ENCODE measurements around the gene HDGF.
A peak's percentile ranks its signal among the peaks of the same experiment; 100 is the strongest.
"Not testable (repeated sequence)": the region's sequence is repeated elsewhere in the genome, so short reads cannot be mapped to it uniquely, and the experiment has no call there.

The HDGF gene

DNA sequence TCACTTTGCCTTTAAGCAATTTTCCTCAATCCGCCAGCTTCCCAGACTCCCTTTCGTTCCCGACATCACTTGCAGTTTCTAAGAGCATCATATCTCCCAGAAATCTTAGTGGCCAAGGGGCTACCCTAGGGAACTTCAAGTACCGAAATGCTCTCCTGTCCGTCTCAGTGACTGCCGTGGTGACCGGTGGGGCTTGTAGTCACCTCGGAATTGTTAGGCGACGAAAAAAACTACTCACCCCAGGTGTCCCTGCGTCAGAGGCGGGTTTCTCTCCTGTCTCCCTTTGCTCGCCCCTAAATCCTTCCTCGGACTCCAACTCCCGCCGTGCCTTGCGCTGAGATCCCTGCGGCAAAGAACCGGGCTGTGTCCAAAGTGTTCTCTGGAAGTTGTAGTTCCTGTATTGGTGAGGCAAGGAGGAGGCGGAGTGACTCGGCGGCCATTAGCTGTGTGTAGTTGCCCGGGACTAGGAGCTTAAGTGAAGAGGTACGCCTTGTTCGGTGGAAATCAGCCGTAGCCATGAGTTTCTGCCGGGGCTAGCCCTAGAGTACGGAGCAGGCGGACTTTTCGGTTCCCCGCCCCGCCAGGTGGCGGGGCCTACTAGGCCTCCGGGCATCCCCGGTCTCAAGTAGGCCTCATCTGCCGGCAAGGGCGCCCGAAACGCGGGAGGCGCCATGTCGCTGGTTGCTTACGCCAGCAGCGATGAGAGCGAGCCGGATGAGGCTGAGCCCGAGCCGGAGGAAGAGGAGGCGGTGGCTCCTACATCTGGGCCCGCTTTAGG lies 15.8 kb upstream of the HDGF start, which contains the start of gene PRCC:
Gene PRCC, plus strand, starts transcription at position 435 of the 778 bp plus-strand sequence. Its CDS starts 237 bp downstream, at position 672.
- DNase-seq (ENCODE audit: low read depth) = peak; percentile 99

DNA sequence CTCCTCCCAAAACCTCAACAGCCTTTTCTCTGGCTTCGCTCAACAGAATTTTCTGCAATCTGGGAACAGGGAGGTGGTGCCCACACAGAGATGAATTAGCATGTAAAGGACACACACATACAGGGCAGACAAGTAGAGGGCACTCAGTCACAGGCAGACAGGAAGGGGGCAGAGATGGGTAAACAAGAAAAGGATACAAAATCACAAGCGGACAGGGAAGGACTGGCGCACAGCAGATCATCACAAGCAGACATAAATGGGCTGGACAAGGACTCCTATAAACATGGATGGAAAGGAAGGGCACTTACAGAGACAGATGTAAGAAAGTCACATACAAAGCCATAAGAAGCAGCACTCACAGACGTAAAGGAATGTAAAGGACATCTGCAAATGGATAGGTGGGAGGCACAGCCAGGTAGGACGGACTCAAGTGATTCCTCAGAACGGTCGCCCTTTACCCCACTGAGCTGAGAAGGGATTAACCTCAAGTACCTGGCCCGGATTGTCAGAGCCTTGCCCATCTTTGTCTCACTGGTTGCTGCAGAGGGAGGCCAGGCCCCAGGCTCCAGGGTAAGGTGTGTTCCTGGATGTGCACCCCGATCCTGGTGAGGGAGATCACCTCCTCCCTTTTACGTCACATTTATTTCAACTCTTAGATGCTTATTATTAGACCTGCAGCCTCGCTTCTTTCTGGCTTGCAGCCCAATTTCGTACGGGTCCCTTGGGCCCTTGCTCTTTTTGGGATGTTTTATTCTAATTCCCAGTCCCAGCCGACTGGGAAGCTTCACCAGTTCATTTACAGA lies 15.0 kb upstream of the HDGF start:
- peak; percentile 24 for DNase-seq (ENCODE audit: low read depth)

- DNase-seq (ENCODE audit: low read depth) = no peak
Observed at GRCh38 chr1:156765666-156766065, 14.2 kb upstream of the HDGF start.

GRCh38 chr1:156765136-156765535 lies 13.7 kb upstream of the HDGF start:
- not testable (repeated sequence) for DNase-seq (ENCODE audit: low read depth)

DNA sequence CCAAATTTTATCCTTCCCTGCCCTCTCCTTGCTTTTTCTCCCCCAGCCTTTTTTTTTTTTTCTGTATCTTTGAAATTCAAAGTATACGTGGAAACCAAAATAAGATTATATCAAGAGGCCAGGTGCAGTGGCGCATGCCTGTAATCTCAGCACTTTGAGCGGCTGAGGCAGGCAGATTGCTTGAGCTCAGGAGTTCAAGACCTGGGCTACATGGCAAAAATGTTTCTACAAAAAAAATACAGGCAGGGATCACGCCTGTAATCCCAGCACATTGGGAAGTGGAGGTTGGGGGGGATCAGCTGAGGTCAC lies 9.3 kb upstream of the HDGF start:
- no peak for DNase-seq (ENCODE audit: low read depth)

DNA sequence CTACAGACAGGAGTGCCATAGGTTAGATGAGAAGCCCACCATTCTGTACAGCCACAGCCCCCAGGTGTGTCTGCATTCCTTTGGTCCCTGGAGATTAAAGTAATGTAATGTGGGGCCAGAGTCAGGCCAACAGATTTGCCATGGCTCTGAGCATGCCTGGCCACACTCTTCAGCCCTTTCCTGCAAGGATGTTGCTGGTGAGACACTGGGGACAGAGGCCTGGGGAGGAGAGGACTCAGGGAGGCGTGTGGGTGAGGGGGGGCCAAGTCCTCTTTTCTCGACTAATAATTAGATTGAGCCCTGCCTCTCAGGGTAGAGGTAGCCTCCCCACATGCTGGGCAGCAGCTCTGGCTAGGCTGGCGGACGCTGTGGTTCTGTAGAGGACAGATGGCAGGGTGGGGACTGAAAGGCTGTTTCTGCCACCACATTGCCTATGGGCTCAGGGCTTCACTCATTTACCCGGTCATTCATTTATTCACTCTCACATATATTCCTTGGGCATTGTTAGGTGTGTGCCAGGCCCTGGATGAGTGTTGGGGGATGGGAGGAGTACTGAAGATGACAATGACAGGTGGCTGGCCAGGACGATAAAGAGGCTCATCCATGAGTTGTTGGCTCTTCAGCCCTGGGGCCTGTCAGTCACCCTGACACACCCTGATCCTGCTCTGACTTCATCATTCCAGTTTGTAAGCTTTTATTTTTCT lies 8.8 kb upstream of the HDGF start:
- DNase-seq (ENCODE audit: low read depth) = no peak

DNA sequence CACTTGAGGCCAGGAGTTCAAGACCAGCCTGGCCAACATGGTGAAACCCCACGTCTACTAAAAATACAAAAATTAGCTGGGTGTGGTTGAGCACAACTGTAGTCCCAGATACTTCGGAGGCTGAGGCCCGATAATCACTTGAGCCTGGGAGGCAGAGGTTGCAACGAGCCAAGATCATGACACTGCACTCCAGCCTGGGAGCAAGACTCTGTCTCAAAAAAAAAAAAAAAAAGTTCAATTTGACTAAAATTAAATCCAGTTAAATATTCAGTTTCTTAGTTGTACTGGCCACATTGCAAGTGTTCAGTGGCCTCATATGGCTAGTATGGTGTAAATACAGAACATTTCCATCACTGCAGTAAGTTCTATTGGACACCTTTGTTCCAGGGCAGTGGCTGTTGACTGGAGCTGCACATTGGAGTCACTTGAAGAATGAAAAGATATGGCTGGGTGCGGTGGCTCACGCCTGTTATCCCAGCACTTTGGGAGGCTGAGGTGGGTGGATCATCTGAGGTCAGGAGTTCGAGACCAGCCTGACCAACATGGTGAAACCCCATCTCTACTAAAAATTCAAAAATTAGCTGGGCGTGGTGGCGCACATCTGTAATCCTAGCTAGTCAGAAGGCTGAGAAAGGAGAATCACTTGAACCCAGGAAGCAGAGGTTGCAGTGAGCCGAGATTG lies 6.2 kb upstream of the HDGF start:
- DNase-seq (ENCODE audit: low read depth) = not testable (repeated sequence)

- DNase-seq (ENCODE audit: low read depth) = no peak
Observed at GRCh38 chr1:156756355-156756754, 4.9 kb upstream of the HDGF start.

- DNase-seq (ENCODE audit: low read depth) = no peak
Observed at GRCh38 chr1:156755527-156755950, 4.1 kb upstream of the HDGF start.

- no peak for DNase-seq (ENCODE audit: low read depth)
Observed at GRCh38 chr1:156754219-156754618, 2.7 kb upstream of the HDGF start.

DNA sequence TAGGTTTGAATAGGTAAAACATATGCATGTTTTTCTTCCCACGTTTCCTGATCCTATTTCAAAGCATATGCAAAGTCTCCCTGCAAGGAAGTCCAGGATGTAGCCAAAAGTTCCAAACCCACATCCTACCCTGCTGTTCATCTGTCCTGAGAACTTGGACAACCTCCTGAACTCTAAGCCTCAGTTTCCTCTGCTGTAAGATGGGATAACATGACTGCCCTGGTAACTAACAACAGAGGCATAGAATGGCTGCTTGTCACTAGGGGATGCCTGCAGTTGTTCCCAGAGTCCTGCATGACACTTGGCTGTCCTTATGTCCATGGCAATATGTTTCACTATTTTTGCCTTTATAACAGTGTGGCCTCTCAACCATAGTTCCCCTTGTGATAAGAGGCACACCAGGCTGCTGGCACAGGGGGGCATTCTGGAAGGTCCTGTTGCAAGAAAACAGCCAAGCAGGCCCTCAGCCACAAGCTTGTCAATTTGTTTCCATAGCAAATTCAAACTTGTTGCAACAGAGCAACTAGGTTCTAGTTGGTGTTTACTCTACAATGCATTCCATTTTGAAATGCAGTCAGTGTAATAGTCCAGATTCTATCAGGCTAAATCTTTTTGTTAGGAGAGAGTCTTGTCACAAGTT lies 1.5 kb upstream of the HDGF start:
- DNase-seq (ENCODE audit: low read depth) = no peak

DNA sequence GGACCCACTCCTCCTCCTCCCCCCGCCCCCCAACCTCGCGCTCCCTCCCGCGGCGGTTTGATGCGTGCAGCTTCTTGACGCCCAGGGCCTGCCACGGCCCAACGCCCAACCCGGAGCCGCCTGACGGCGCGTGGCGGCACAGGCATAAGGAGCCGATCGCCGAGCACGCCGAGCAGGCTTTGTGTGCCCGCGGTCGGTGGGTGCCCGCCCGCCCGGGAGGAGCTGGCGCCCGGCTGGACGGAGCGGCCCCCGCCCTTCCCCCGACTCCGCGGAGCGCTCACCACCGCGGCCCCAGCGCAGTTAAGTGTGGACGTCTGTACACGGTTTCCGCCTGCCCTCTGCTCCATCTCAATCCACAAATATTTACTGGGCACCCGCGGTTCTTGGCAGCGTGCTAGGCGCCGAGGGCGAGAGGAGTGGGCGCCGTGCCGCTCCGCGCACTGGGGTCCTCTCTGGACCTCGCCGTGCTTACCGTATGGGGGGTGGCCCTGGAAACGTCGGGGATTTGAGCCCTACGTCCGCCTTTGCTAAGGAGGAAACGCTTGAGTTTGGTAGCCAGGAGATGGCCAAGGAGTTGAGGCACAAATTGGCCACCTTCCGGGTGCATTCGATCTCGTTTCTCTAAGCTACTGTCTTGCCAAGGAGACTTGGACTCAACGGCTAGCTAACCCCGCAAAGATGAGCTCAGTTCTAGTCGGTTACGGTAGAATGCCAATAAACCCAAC lies 444 bp upstream of the HDGF start:
- peak; percentile 96 for DNase-seq (ENCODE audit: low read depth)

DNA sequence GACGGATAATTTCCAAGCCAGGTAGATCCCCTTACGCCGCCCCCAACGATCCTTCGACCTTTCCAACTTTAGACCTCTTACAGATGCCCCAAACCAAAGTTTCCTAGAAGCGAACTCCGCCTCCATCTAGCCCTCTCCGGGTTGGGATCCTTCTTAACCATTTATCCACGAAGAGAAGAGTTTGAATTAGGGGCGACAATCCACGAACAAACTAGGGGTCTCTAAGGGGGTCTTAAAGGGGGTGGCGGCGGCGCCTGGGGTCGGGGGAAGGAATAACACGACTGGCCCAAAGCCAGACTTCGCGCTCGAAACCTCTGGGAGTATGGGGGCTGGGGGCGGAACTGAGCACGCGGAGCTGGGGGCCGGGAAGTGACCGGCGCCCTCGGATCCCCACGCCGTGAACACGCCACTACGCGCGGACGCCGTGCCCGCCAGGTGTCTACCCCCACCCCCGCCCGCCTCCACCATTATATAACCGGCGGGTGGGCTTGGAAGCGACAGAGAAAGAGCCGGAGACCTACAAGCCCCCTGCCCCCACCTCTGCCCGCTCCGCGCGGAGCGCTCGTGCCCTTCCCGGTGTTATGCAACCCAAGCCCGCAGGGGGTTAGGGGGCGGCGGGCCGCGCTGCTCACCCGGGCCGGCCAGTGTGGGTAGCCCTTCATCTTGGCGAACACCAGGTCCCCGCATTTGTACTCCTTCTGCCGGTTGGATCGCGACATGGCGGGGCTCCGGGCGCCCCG lies 594 bp downstream of the HDGF start:
- DNase-seq (ENCODE audit: low read depth) = peak; percentile 60

DNA sequence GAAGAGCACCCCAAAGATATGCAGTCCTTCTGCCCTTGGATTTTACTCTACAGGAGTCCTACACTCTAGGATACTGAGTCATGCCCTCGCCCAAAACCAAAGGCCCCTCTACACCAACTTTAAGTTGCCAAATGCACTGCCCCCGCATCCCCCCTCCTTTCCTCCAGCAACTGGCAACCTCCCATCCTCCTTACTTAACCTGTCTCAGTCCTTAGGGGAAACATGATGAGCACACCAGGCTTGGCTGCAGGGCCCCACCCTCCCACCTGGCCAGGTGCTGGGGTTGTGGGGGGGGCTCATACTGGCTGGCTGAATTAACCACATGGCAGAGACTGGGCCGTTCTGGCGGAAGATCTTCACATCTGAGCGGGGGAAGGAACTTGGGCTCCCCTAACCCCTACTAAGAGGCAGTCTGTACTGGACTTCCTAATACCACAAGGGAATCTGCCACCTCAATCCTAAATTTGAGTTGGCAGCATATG lies 1.2 kb downstream of the HDGF start:
- peak; percentile 61 for DNase-seq (ENCODE audit: low read depth)

- peak; percentile 36 for DNase-seq (ENCODE audit: low read depth)
Observed at GRCh38 chr1:156749419-156750118, 1.9 kb downstream of the HDGF start.

DNA sequence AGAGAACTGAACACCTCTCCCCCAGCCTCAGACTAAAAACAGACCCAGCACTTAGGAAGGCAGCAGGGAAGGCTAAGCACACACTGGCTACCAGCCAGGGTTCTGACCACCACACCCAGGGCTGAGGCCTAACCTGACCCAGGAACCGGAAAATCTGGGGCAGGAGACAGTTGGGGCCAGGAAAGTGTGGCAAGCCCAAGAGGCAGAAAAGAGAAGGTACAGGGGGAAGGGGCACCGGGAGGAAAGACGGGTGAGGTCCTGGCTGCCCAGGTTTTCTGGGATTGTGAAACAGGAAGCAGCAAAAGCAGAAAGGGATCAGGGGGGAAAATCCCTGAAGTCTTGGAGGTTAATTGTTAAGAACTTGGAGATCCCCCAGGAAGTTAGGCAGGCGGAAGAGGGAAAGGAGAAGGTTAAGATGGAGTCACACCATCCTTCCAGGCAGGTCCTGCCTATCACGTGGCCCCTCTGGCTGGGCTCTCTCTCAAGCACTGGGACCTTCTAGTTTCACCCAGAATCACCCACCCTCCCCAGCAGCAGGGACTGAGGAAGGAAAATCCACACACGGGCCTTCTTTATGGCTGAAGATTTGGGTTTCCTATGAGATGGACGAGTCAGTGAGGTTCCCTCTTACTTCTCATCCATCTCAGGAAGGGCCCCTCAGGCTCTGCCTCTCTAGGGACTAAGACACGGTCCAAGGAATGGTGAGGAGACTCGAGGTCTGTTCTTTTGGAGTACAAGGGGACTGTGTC lies 2.6 kb downstream of the HDGF start:
- DNase-seq (ENCODE audit: low read depth) = peak; percentile 80

DNA sequence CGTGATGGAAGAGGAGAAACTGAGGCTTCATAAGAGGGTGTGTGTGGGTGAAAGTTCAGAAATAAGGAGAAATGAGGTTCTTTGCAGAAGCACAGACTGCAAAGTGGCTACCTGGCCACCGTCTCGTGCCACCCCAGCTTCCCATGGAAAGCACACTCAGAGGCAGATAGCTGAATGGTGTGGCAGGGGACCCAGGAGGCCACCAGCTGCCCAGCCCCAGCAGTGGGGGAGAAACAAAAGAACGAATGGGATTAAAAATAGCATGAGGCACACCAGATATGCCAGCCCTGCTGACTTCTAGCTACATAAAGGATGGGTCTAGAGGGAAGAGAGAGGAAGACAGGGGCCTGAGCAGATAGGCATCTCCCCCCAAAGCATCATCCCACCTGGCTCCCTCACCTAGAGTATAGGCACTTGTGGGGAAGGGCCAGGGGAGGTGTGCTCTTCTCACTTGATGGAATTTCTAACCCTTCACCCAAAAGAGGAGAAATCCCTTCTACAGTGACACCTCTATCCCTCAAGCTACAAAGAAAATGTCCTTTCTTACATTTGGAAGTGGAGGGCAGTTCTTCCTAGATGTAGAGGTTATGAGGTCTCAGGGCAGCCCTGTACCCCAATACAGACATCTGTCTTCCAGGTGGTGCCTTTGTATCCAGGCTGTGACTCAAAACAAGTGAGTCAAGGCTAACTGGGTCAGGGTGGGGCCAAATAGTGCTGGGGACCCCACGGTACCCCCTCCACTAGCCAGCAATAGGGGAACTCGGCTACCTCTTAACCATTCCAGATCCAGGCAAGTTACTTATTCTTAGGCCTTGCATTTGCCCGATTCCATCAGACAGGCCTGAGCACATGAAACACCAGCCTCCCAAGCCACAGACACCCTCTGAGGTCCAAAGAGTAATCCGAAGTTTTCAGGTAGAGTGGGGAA lies 3.5 kb downstream of the HDGF start:
- peak; percentile 80 for DNase-seq (ENCODE audit: low read depth)

All from ELR (cell line).